Stimulated activated CD4-positive, alpha-beta T cell treated with anti-CD3 and anti-CD28 coated beads, TNF-alpha, amount 100 ng/mL, for 48 hours (primary cell): ENCODE data around the gene SLC5A2.
"Not testable (repeated sequence)": the region's sequence is repeated elsewhere in the genome, so short reads cannot be mapped to it uniquely, and the experiment has no call there.

Experiments
- DNase-seq, 3 donors: peaks; one replicate each; pipeline ENCODE4 v3.0.0-alpha.2; 2020; ENCODE audit warnings: low read depth in 3 of 3

Gene SLC5A2

DNA sequence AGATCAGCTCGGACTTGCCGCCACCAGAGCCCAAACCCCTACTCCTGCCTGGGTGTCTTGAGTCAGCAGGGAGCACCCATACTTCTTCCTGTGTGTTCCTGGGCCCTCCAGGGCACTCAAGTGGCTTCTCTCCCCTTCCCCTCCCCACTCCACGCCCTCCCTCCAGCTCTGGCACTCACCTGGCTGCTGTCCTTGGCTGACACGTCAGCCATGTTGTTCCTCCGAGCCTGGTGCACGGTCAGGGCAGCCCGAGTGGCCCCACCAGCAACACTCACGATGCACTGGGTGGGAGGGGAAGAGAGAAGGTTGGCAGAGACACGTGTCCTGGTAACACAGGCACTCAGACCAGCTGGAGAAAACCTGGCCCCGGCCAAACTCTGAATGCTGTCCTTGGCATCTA is 13.7 kb downstream of the SLC5A2 start:
- no peak for DNase-seq

DNA sequence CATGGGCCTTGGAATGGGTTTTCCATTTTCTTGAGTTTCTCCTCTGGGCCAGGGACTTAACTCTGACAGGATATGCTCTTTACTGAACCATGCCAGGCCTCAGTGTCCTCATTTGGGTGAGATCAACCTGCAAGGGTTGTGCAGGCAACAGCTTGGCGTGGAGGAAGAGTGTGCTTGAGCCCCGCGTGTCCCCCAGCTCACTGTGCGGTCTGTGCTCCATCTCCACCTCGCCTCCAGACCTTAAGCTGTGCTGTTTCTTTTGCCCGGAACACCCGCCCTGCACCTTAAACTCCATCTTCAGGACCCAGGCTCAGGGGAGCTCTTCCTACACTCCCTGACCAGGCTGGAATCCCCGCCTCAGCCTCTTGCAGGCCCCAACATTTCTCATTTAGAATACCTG is 15.6 kb downstream of the SLC5A2 start:
- no peak for DNase-seq

DNA sequence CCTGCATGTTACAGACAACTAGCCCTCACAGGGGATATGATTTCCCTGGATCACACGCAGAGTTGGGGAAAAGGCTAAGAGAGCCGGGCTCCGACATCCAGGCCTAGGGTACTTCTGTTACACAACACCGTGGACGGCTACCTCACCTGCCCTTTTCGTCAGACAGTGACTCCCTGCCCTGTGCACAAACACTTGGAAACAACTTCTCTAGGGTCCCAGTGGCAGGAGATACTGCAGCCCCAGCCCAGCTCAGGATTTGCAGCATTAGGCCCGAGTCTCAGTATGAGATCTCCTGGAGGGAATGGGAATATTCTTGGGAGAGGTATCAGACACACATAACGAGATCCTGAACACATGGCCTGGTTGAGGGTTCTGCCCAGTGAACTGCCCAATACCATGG is 17.0 kb downstream of the SLC5A2 start:
- no peak for DNase-seq

DNA sequence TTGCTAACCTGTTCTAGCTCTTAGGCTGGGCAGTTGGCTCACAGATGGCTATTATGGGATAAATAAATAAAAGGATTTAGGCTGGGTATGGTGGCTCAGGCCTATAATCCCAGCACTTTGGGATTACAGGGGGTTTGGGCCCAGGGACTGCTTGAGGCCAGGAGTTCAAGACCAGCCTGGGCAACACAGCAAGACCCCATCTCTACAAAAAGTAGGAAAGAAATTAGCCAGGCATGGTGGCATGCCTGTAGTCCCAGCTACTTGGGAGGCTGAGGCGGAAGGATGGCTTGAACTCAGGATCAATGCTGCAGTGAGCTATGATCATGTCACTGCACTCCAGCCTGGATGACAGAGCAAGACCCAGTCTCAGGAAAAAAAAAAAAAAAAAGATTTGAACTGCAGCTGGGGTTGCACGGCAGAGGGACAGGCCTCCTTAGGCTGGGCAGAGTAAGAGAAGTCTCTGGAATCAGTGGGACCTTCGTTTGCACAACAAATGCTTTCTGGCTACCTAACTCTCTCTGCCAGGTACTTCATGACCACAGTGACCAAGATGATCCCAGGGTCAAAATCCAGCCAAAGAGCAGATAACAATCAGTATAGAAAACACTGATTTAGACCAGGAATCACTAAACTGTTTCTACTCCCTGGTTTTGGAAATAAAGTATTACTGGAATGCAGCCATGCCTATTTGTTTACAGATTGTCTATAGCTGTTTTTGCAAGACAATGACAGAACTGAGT is 18.5 kb downstream of the SLC5A2 start:
- no peak for DNase-seq

DNA sequence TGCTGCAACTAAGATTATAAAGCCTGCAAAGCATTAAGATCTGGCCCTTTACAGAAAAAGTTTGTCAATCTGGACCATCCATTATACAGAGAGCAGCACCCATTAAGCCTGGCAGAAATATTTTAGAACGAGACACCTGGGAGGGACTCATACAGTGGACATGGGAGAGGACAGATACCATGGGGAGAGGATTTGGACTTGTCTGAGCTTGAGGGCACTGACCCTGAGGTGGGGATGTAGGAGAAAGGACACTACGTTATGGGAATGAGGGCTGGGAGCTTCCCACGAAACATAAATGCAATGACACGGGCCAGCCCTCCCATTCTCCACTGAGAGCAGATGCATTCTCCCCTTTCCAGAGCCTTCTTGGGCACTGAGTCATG is 19.0 kb downstream of the SLC5A2 start:
- no peak for DNase-seq

DNA sequence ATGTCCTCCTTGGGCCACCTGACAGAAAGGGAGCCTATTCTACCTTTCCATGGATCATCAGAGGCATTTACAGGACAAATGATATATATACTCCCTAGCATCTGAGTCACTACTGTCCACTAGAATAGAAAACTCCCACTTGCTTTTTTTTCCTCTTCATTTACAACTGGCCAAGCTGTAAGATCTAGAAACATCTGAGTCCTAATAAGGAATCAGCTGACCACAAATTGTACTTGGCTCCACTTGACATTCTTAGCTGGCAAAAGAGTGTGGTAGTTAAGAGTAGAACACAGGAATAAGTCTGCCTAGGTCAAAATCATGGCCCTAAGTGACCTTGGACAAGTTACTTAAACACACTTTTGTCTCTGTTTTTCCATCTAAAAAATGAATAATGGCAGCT is 20.1 kb downstream of the SLC5A2 start:
- no peak for DNase-seq

DNA sequence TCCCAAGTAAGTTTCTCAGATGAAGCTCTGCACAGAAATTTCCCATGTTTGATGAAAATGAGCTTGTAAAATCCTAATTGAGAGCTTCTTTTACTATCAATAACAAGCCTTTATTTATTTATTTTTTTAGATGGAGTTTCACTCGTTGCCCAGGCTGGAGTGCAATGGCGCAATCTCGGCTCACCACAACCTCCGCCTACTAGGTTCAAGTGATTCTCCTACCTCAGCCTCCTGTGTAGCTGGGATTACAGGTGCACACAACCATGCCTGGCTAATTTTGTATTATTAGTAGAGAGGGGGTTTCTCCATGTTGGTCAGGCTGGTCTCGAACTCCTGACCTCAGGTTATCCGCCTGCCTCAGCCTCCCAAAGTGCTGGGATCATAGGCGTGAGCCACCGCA is 20.6 kb downstream of the SLC5A2 start:
- not testable (repeated sequence) for DNase-seq

DNA sequence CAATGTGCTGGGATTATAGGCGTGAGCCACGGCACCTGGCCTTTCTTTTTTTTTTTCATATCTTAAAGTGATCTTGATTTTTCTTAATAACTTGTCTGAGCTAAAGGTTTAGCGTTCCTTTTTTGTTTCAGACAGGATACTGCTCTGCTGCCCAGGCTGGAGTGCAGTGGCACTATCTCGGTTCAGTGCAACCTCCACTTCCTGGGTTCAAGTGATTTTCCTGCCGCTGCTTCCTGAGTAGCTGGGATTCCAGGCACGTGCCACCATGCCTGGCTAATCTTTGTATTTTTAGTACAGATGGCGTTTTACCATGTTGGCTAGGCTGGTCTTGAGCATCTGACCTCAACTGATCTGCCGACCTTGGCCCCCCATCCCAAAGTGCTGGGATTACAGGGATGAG is 21.2 kb downstream of the SLC5A2 start:
- no peak for DNase-seq

DNA sequence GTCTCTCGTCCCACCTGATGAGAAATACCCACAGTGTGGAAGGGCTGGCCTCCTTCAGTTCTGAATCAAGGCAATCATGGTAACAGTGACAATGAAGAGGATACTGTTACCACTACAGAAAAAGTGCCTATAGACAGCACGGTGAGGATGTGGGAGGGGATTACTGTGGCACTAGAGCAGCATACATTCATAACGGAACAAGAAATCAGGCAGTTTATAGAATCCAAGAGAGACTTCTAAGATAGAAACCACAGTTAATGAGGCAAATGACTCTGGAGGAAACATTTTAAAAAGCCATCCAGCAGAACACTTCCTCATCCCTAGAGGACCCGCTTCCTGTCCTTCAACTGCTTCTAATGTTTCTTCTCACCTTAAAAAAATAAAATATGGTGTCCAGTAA is 22.6 kb downstream of the SLC5A2 start:
- peak in 1 of 3 donors; percentile 16 for DNase-seq

DNA sequence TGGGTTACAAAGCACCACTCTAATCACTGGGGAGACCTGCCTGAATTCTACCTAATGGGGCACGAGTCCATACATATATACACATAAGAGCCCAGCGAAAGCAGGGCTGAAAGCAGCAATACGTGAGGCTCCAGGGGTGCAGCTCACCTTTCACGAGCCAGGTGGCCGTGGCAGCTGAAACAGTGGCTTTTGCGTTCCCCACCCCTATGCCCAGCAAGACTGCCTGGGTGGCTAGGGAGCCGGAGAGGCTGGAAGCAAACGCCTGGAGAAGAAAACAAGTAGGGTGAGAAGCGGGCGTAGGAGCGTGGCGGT is 24.6 kb downstream of the SLC5A2 start:
- DNase-seq: no peak

DNA sequence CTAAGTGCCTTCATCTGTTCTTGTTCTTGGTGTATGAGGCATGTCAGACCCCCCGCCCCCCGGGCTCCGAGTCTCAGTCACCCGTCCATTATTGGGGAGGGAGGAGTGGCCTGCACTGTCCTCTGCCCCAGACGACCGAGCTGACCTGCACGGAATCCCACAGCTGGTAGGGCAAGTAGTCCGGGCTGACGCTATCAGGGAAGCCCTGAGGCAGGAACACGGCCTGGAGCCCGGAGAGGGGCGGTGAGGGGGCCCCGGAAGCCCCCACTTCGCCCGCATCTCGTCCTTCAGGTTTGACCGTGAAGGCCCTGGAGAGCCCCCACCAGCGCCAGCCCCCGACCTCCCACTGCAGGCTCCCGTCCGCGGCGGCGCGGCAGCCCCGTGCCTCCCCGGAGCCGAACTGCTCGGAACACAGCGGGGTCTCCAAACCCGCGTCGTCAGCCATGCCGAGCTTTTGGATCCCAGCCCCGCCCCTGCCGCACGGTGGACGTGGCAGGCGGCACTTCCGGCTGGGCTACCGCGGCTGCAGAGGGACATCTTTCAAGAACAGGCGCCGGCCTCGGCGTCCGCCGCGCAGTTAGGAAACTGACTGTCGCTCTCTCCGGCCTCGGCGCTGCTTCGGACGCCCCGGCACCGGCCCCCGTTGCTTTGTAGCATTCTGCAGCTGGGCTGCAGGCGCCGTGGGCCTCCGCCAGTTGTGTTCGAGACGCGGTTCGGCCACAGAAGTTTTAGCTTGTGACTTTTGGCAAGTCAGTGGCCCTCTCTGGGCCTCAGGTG is 25.2 kb downstream of the SLC5A2 start, which contains the start of gene RUSF1:
RUSF1 (minus strand) TSS at position 463 of the 777 bp plus-strand sequence; CDS start at position 445, 18 bp downstream.
- DNase-seq: peak; percentile 66 to 83 (median 76)

DNA sequence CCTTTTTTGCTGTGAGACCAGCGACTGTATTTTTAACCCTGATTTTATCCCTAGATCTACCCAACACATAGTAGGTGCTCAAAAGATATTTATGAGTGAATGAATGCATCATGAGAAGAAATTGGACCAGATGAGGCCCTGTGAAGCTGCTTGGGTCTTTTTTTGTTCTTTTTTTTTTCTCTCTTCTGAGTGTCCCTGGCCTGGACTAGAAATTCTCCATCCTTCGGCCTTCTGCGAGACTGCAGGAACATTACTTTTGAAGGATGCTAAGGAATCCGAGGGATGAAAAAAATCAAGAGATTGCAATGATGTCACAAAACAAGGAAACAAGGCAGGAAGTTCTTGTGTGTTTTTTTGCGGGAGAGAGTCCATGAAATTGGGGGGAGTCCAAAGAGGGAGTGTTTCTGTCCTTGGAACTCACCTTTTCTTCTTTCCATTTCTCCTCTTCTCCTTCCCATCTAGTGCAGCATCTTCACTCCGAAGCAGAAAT is 25.8 kb downstream of the SLC5A2 start:
- DNase-seq: no peak

DNA sequence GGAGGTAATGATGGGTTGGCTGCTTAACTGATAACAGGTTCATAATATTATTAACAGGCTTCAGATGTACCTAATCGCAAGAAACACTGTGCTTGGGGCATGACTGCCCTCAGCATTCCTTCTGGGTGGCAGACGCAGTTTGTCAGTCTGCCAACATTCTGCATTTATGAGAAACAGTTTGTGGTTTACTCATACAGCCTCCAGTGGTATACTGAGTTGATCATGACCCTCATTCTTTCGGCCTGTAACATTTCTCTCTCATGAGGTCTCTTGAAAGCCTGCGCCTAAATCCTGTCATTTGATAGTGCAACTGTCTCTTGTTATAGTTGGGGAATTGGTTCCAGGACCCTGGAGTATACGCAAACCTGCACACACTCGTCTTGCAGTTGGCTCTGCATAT is 30.2 kb downstream of the SLC5A2 start:
- no peak for DNase-seq

DNA sequence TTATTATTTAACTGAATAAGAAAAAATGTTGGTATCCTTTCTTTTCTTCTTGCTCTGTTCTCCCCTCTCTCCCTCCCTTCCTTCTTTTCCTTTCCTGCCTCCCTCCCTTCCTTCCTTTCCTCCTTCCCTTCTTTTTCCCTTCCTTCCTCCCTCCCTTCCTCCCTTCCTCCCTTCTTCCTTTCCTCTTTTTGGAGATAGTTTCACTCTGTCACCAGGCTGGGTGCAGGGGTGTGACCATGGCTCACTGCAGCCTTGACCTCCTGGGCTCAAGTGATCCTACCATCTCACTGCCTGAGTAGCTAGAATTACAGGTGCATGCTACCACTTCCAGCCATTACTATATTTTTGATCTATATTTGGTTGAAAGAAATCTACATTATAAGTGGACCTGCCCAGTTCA is 31.0 kb downstream of the SLC5A2 start:
- DNase-seq: no peak

DNA sequence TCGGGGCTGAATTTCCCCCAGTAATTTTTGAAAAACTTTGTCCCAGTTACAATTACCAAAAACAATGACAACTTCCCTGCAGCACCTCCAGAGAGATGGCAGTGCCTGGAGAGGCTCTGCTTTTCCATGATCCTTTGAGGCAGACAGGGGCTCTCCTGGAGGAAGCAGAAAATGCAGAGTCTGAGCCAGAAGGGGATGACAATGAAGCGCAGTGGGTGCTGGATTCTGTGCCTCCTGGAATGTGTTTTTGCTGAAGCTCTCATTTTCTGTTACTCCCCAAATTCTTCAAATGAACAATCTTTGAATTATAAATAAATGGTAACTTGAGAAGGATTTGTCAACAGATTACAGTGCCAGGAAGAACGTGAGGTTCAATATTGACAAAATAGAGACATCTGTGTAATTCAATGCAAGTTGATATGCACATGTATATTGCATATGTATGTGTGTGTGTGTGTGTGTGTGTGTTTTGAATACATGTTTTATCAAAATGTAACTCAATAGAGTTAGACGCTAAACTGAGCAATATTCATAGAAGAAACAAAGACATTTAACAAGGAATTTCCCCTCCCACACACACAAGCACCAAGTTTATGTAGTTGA is 35.0 kb downstream of the SLC5A2 start:
- no peak for DNase-seq

DNA sequence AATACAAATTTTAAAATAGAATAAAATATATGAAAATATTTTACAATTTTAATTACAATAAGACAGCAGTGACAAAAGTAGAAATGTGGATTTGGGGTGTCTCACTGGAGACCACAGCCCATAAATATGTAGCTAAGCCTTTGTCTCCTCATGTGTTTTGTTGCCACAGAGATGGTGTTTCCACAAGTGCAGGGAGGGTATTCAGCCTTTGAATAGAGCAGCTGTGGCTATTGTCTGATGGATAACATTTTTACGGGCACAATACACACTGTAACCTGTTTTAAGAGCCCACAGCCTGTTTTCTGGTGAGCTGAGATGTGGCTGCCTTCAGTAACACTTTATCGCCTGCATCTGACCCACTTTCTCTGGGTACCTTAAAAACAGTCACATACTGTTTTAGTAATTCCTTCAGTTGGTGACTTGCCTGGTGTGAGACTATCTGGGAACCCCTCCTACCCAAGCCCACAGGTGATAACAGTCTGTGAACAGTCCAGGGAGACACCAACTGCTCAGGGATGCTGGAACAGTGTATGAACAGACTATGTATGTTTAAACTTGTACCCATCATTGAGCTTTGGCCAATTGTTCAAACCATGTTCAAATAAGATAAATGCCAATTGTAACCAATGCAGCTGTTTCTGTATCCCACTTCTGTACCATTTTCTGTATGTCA is 37.0 kb downstream of the SLC5A2 start:
- no peak for DNase-seq

DNA sequence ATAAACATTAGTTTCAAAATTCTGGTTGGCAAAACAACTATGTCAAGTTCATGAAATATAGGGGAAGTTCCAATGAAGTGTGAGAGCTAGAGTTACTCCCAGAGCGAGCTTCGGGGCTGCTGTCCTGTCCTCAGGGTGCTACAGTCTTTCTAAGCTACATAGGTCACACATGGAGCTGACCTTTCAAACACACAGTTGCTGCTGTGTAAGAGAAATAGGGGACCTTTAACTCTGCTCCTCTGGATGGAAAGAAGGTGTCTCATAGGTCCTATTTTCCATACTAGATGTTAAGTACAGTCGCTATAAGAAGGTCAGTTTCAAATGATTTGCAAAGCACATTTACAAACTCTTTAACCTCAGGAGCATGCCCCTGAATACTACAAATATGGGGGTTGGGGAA is 38.4 kb downstream of the SLC5A2 start:
- DNase-seq: no peak

DNA sequence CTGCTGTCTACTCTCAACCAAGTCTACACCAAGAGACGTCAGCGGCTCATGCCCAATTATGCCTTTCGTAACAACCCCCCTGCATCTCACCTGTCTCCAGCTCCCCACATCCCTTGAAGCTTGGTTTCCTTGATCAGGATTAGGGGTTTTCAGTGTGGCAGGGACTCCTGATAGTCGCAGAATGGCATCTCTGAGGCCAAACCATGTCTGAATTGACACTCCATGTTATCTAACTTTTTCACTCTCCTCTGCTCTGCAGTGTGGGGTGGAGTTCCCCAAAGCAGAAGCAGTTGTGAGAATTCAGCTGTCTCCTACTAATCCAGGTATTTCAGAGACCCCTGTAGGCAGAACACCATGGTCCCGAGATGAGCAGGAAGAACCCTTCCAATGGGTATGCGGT is 39.1 kb downstream of the SLC5A2 start:
- no peak for DNase-seq

DNA sequence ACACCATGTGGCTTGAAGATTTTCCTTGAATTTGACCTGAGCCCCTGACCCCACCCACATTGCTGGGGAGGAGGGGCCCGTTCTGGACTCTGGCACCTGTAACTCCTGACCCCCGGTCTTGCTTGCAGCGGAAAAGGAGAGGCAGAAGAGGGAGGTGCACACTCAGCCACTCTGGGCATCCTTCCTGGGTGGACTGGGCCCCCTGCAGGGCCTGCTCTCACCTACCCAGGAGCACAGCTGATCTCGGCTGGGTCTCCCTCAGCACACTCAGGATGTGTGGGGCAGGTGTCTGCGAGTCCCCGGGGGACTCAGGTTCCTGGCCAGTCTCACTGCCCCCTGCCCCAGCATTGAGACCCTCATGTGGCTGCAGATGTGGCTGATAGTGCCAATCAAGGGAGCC is 40.8 kb downstream of the SLC5A2 start:
- DNase-seq: not testable (repeated sequence)

DNA sequence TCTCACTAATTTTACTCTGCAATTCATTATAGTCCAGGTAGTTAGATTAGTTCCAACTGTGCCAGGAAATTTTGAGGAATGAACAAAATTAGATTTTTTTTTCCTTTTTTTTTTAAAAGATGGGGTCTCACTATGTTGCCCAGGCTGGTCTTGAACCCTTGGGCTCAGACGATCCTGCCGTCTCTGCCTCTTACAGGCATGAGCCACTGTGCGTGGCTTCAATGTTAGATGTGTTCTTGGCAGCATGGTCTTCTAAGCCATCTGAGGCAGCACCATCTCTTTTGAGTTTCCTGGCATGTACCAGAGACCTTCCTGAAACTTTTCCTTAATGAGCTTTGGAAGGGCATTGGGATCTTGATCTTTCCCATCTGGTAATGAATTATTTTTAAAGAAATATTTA is 42.2 kb downstream of the SLC5A2 start:
- DNase-seq: no peak

DNA sequence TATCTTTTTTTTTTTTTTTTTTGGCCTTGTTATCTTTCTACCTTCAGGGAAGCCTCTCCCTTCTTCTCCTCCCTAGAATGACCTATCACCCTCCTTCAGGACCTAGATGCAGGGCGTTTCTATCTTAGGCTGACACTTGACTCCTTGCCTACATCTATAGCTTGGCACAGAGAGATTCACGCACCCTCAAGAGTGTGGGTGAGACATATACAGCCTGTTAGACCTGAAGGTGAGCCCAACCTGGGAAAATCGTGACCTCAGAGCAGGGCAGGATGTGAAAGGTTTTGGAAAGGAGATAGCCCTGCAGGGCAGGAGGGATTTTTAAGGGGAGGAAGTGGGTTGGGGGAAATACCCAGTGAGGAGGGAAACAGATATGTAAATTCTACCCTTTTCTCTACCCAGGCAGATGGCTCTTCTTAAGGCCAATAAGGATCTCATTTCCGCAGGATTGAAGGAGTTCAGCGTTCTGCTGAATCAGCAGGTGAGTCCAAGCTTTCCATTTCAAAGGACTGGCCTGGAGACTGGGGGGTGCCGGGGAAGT is 44.9 kb downstream of the SLC5A2 start, which contains the start of gene AHSP:
AHSP (plus strand) TSS at position 167 of the 541 bp plus-strand sequence; CDS start at position 407, 240 bp downstream.
- DNase-seq: no peak
